GM10248 (cell line): ENCODE measurements around the gene SPARCL1.
"Not testable (repeated sequence)": the region's sequence is repeated elsewhere in the genome, so short reads cannot be mapped to it uniquely, and the experiment has no call there.

Experiments
- CTCF ChIA-PET: fragments of 300-600 bp; sonication (Branson Sonifier 250); formaldehyde crosslinking; extraction: SDS; loops from one replicate; lab custom pipeline; 2021; ENCODE audit warnings: antibody characterized with exemption; lab: Yijun Ruan, JAX
- POLR2A ChIA-PET: fragments of 350-650 bp; sonication (Branson Sonifier 250); formaldehyde crosslinking; extraction: SDS; loops from one replicate; lab custom pipeline; 2020; ENCODE audit warnings: antibody characterized with exemption; lab: Yijun Ruan, JAX
- DNase-seq: peaks from one replicate; pipeline ENCODE4 v3.0.0; 2012; ENCODE audit errors: extremely low spot score
- TF ChIP-seq, protein P1 (sequence below): IDR thresholded peaks from 2 replicates; pipeline ENCODE4 v1.5.1; 2012; ENCODE audit warnings: mild to moderate bottlenecking, low read depth; ENCODE audit errors: extremely low read depth, missing control alignments, control extremely low read depth

Gene SPARCL1

DNA sequence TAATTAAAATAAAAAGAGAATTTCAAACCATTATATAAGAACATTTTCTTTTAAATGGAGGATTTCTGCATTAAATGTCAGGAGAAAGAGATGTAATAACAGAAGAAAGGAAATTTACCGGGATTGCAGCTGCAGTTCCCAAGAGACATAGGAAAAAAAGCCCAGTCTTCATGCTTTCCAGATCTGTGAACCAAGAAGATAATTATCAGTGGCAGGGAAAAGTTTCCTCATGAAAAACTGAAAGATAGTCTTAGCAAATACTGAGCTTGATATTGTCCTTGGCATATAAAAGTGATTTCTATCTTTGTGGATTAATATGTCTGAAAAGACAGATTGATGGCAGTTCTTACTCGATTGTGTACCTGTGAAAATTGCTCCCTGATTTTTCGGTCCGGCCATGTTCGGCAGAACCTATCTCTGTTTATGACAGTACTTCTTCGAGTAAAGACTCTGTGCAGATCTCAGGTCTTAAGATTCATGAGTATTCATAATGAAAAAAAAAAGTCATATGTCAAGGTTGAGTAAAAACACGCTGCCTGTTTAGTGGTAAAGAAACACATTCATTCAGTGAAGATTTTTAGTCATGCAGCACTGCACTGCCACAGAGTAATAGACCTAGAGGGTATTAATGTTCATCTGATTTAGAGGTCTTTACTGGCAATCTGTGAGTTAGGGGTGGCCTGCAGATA, 29.6 kb downstream of the SPARCL1 start:
- CTCF ChIA-PET: interaction anchor here (1.2 to 3.8 kb wide), 7 partner anchors 10 to 712 kb away, joined by 3 to 10 read pairs (median 4); no protein-coding TSS in a partner anchor
- POLR2A ChIA-PET: no interaction called here
- peak; percentile 26 for DNase-seq

DNA sequence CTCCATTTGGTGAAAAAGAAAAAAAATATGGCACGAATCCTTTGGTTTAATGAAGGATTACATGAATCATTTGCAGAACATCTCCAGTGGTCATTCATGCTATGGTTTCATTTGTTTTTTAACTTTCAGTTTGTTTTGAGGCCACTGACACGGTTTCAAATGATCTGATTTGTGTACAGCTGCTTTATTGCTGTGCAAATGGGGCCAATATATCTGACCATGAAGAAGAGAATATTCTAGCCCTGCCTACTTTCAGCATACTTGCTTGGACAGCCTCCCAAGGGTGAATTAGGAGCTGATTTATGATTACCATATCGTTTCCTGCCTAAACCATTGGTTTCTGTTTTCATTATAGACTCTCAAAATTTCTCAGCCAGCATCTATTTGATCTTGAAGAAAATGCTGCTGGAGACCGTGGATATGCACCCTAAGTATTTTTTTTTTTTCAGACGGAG, 30.7 kb downstream of the SPARCL1 start:
- no peak for DNase-seq
- TF ChIP-seq, protein P1, sequence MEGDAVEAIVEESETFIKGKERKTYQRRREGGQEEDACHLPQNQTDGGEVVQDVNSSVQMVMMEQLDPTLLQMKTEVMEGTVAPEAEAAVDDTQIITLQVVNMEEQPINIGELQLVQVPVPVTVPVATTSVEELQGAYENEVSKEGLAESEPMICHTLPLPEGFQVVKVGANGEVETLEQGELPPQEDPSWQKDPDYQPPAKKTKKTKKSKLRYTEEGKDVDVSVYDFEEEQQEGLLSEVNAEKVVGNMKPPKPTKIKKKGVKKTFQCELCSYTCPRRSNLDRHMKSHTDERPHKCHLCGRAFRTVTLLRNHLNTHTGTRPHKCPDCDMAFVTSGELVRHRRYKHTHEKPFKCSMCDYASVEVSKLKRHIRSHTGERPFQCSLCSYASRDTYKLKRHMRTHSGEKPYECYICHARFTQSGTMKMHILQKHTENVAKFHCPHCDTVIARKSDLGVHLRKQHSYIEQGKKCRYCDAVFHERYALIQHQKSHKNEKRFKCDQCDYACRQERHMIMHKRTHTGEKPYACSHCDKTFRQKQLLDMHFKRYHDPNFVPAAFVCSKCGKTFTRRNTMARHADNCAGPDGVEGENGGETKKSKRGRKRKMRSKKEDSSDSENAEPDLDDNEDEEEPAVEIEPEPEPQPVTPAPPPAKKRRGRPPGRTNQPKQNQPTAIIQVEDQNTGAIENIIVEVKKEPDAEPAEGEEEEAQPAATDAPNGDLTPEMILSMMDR: no peak
- ChIA-PET CTCF (interaction anchor here (0.7 to 3.8 kb wide), 10 partner anchors 9 to 713 kb away, joined by 3 to 10 read pairs (median 4); no protein-coding TSS in a partner anchor), POLR2A (no interaction called here)

More for the DNA sequence above, 29.6 kb downstream of the SPARCL1 start:
- TF ChIP-seq, protein P1: no peak

DNA sequence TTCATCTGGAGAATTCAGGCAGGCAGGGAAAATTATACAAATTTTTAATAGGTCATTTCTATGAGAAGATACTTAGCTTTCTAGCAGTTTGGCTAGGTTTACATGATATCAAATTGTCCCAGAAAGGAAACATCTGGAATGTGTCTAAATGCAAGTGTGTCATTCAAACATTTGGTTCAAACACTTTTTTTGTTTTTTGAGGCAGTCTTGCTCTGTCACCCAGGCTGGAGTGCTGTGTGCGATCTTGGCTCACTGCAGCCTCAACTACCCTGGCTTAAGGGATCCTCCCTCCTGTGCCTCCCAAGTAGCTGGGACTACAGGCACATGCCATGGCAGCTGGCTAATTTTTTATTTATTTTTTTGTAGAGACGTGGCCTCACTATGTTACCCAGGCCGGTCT, 31.6 kb downstream of the SPARCL1 start:
- POLR2A ChIA-PET: no interaction called here
- no peak for DNase-seq
- TF ChIP-seq, protein P1: no peak
- CTCF ChIA-PET: interaction anchor here (1.1 to 3.8 kb wide), 7 partner anchors 8 to 714 kb away, joined by 3 to 10 read pairs (median 4); no protein-coding TSS in a partner anchor

DNA sequence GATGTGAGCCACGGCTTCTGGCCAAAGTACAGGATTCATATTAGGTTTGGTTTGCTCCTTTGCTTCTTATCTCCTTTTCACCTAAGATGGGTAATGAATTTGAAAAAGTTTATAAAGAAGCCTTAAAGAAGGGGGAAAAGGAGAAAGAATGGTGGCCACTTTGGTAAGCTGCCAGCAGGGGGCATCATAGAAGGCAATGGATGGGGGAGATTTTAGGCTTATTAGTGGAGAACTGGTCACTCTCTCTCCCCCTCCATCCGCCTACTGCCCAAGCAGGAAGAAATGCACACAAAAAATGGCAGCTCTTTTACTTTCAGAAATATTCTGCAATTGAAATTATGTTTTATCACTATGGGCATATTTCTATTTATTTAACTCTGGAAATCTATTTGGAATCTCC, 32.0 kb downstream of the SPARCL1 start:
- DNase-seq: no peak
- ChIA-PET POLR2A (no interaction called here), CTCF (interaction anchor here (1.1 to 3.8 kb wide), 7 partner anchors 7 to 715 kb away, joined by 3 to 10 read pairs (median 4); no protein-coding TSS in a partner anchor)
- TF ChIP-seq, protein P1: peak; percentile 29

DNA sequence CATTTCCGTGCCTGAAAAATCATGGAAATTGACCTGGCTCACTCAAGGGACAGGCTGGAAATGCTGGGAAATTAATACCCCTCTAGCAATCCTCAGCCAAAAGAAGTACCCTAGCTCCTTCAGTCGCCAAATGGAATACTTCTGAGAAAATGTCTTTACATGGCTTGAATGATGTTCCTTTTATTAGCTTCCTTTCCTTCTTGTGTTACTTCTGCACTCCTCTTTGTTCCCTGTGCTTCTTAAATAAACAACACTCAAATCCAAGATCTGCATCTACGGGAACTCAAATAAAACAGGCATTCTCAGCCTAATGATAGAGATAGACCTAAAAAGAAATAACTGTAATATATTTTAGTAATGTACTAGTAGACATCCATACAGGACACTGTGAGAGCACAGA, 36.1 kb downstream of the SPARCL1 start:
- TF ChIP-seq, protein P1: no peak
- no peak for DNase-seq
- ChIA-PET POLR2A (no interaction called here), CTCF (interaction anchor here (1.9 kb wide), 1 partner anchor 55 kb away, joined by 4 read pairs; no protein-coding TSS in a partner anchor)

DNA sequence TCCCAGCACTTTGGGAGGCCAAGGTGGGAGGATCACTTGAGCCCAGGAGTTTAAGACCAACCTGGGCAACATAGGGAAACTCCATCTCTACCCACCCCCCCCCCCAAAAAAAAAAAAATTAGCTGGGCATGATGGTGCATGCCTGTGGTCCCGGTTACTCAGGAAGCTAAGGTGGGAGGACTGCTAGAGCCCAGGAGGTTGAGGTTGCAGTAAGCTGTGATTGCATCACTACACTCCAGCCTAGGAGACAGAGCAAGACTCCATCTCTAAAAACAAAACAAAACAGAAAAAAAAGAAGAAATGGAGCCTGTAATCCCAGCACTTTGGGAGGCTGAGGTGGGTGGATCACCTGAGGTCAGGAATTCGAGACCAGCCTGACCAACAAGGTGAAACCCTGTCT, 37.3 kb downstream of the SPARCL1 start:
- POLR2A ChIA-PET: not testable (repeated sequence)

DNA sequence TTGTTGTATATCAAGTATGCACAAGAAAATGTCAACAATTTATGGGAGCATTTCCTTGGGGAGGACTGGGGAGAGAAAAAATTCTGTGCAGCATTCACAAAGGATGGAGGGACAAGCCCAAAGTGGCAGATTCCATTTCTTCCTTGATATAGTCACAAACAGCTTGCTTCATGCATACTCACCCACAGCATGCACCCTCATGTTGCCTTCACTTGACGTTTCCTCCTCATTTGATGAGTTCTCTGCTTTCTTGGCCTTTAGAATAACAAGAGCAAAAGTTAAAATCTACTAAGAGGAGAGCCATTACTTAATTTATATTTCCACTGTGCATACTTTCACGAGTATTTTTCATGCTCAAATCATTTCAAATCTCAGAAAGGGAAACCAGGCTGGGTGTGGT, 37.7 kb downstream of the SPARCL1 start:
- POLR2A ChIA-PET: no interaction called here
- TF ChIP-seq, protein P1: no peak
- no peak for DNase-seq
- CTCF ChIA-PET: no interaction called here

More for the DNA sequence above, 37.3 kb downstream of the SPARCL1 start:
- CTCF ChIA-PET, DNase-seq: not testable (repeated sequence)
